GM18907 (cell line): Measurements from ENCODE around the gene SOX5.

Experiments used
- ATAC-seq: cut with Tn5 transposase; IDR thresholded peaks from one replicate; pipeline ENCODE4 v1.9.1; 2021; ENCODE audit warnings: mild to moderate bottlenecking, moderate library complexity; ENCODE audit not compliant: unreplicated experiment

Gene SOX5

GRCh38 chr12:23949348-23950209, at the start of gene SOX5:
Gene SOX5, minus strand, starts transcription at chr12:23949670. Its CDS starts 69 bp downstream, at chr12:23949601.
- ATAC-seq = no peak

- no peak for ATAC-seq
Measured at GRCh38 chr12:23987046-23987445, 37.6 kb upstream of the SOX5 start.

- no peak for ATAC-seq
Measured at GRCh38 chr12:23980826-23981225, 31.4 kb upstream of the SOX5 start.

- no peak for ATAC-seq
Measured at GRCh38 chr12:23964812-23965211, 15.3 kb upstream of the SOX5 start.

- ATAC-seq = no peak
Measured at GRCh38 chr12:23959826-23960225, 10.4 kb upstream of the SOX5 start.

- no peak for ATAC-seq
Measured at GRCh38 chr12:23954332-23954731, 4.9 kb upstream of the SOX5 start.

- ATAC-seq = no peak
Measured at GRCh38 chr12:23952071-23952470, 2.6 kb upstream of the SOX5 start.

GRCh38 chr12:23950775-23951451, 1.4 kb upstream of the SOX5 start:
- no peak for ATAC-seq

GRCh38 chr12:23950210-23950774, 822 bp upstream of the SOX5 start:
- no peak for ATAC-seq

- no peak for ATAC-seq
Measured at GRCh38 chr12:23948291-23948690, 1.2 kb downstream of the SOX5 start.

- ATAC-seq = no peak
Measured at GRCh38 chr12:23947395-23947794, 2.1 kb downstream of the SOX5 start.

GRCh38 chr12:23945249-23945648, 4.2 kb downstream of the SOX5 start:
- no peak for ATAC-seq

- ATAC-seq = no peak
Measured at GRCh38 chr12:23944067-23944466, 5.4 kb downstream of the SOX5 start.

GRCh38 chr12:23942841-23943240, 6.6 kb downstream of the SOX5 start:
- no peak for ATAC-seq

- no peak for ATAC-seq
Measured at GRCh38 chr12:23941780-23942179, 7.7 kb downstream of the SOX5 start.

- ATAC-seq = no peak
Measured at GRCh38 chr12:23938422-23938821, 11.0 kb downstream of the SOX5 start.

- no peak for ATAC-seq
Measured at GRCh38 chr12:23931176-23931575, 18.3 kb downstream of the SOX5 start.

- ATAC-seq = no peak
Measured at GRCh38 chr12:23930599-23930998, 18.9 kb downstream of the SOX5 start.

GRCh38 chr12:23929906-23930305, 19.6 kb downstream of the SOX5 start:
- no peak for ATAC-seq

- ATAC-seq = no peak
Measured at GRCh38 chr12:23927907-23928306, 21.6 kb downstream of the SOX5 start.

GRCh38 chr12:23921099-23921856, 28.2 kb downstream of the SOX5 start:
- ATAC-seq = peak; percentile 45
